ENCODE data around the gene UBE2D4.

- TF ChIP-seq POLR2AphosphoS5 (IDR thresholded peaks at IDR 0.05; ENCODE audit: low read depth, low read length) = no peak
- TF ChIP-seq, protein P1, sequence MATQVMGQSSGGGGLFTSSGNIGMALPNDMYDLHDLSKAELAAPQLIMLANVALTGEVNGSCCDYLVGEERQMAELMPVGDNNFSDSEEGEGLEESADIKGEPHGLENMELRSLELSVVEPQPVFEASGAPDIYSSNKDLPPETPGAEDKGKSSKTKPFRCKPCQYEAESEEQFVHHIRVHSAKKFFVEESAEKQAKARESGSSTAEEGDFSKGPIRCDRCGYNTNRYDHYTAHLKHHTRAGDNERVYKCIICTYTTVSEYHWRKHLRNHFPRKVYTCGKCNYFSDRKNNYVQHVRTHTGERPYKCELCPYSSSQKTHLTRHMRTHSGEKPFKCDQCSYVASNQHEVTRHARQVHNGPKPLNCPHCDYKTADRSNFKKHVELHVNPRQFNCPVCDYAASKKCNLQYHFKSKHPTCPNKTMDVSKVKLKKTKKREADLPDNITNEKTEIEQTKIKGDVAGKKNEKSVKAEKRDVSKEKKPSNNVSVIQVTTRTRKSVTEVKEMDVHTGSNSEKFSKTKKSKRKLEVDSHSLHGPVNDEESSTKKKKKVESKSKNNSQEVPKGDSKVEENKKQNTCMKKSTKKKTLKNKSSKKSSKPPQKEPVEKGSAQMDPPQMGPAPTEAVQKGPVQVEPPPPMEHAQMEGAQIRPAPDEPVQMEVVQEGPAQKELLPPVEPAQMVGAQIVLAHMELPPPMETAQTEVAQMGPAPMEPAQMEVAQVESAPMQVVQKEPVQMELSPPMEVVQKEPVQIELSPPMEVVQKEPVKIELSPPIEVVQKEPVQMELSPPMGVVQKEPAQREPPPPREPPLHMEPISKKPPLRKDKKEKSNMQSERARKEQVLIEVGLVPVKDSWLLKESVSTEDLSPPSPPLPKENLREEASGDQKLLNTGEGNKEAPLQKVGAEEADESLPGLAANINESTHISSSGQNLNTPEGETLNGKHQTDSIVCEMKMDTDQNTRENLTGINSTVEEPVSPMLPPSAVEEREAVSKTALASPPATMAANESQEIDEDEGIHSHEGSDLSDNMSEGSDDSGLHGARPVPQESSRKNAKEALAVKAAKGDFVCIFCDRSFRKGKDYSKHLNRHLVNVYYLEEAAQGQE (IDR thresholded peaks at IDR 0.05; ENCODE audit: insufficient read depth in 1 of 2, low read depth in 2 of 2, low read length in 2 of 2) = no peak
Observed at GRCh38 chr7:43884209-43884608, 42.0 kb upstream of the UBE2D4 start.
